ENCODE results near the gene QPCT. TPM values are rescaled to one million over a fixed set of nuclear protein-coding genes. Genes with fewer than 3 reads are reported as not detected.
"Not testable (repeated sequence)": the region's sequence is repeated elsewhere in the genome, so short reads cannot be mapped to it uniquely, and the experiment has no call there.

Gene QPCT
- total RNA-seq, 1 donor from 2014 or later = 0.45 TPM

- no peak for TF ChIP-seq CTCF (IDR thresholded peaks at IDR 0.05; ENCODE audit: unreplicated experiment)
- DNase-seq (ENCODE audit: low spot score in 2 of 2, unreplicated experiment in 2 of 2) = no peak
- Mint-ChIP-seq H3K36me3 (no peaks in the 10 kb centered on the region), H3K27ac (no peak overlapping the region), H3K4me3 (no peak overlapping the region), H3K4me1 (peaks cover 6% of the 10 kb centered on the region), H3K27me3 (ENCODE audit: low read depth) (no peaks in the 10 kb centered on the region), H3K9me3 (peaks cover 11% of the 10 kb centered on the region)
These were observed 58.2 kb downstream of the QPCT start for GRCh38 chr2:37402636-37403035.

GRCh38 chr2:37405781-37406180 is 61.4 kb downstream of the QPCT start:
- Mint-ChIP-seq H3K27me3 (ENCODE audit: low read depth) (no peaks in the 10 kb centered on the region), H3K27ac (no peak overlapping the region), H3K4me3 (no peak overlapping the region), H3K4me1 (peaks cover 6% of the 10 kb centered on the region), H3K9me3 (peaks cover 11% of the 10 kb centered on the region), H3K36me3 (no peaks in the 10 kb centered on the region)
- no peak for TF ChIP-seq CTCF (IDR thresholded peaks at IDR 0.05; ENCODE audit: unreplicated experiment)
- no peak for DNase-seq (ENCODE audit: low spot score in 2 of 2, unreplicated experiment in 2 of 2)

- Mint-ChIP-seq H3K36me3 (no peaks in the 10 kb centered on the region), H3K27me3 (ENCODE audit: low read depth) (peaks cover 11% of the 10 kb centered on the region), H3K4me3 (no peak overlapping the region), H3K9me3 (peaks cover 1% of the 10 kb centered on the region), H3K27ac (no peak overlapping the region), H3K4me1 (peaks cover 20% of the 10 kb centered on the region)
- no peak for DNase-seq (ENCODE audit: low spot score in 2 of 2, unreplicated experiment in 2 of 2)
- TF ChIP-seq CTCF (IDR thresholded peaks at IDR 0.05; ENCODE audit: unreplicated experiment) = no peak
These were observed 67.8 kb downstream of the QPCT start for GRCh38 chr2:37412231-37412630.

- H3K4me3 Mint-ChIP-seq = not testable (repeated sequence)
- H3K27me3 Mint-ChIP-seq (ENCODE audit: low read depth) = peaks cover 11% of the 10 kb centered on the region
These were observed 69.6 kb downstream of the QPCT start for GRCh38 chr2:37413911-37414469.

GRCh38 chr2:37414470-37414949 is 70.1 kb downstream of the QPCT start:
- Mint-ChIP-seq H3K9me3 (peaks cover 2% of the 10 kb centered on the region), H3K27me3 (ENCODE audit: low read depth) (peaks cover 11% of the 10 kb centered on the region), H3K36me3 (no peaks in the 10 kb centered on the region), H3K27ac (peak overlapping the region; percentile 36), H3K4me1 (peaks cover 25% of the 10 kb centered on the region), H3K4me3 (no peak overlapping the region)
- no peak for DNase-seq (ENCODE audit: low spot score in 2 of 2, unreplicated experiment in 2 of 2)
- TF ChIP-seq CTCF (IDR thresholded peaks at IDR 0.05; ENCODE audit: unreplicated experiment) = peak; percentile 88

More at GRCh38 chr2:37413911-37414469, 69.6 kb downstream of the QPCT start:
- H3K27ac Mint-ChIP-seq; H3K36me3 Mint-ChIP-seq; H3K9me3 Mint-ChIP-seq; DNase-seq (ENCODE audit: low spot score in 2 of 2, unreplicated experiment in 2 of 2): not testable (repeated sequence)
- H3K4me1 Mint-ChIP-seq = peaks cover 25% of the 10 kb centered on the region

GRCh38 chr2:37415128-37415820 is 70.8 kb downstream of the QPCT start:
- no peak for DNase-seq (ENCODE audit: low spot score in 2 of 2, unreplicated experiment in 2 of 2)
- no peak overlapping the region for H3K4me3 Mint-ChIP-seq
- peaks cover 25% of the 10 kb centered on the region for H3K4me1 Mint-ChIP-seq
- peaks cover 11% of the 10 kb centered on the region for H3K27me3 Mint-ChIP-seq (ENCODE audit: low read depth)
- no peak overlapping the region for H3K27ac Mint-ChIP-seq
- peaks cover 4% of the 10 kb centered on the region for H3K9me3 Mint-ChIP-seq
- H3K36me3 Mint-ChIP-seq = no peaks in the 10 kb centered on the region
- no peak for TF ChIP-seq CTCF (IDR thresholded peaks at IDR 0.05; ENCODE audit: unreplicated experiment)
